GM21367 (cell line): ENCODE results near the gene EEFSEC.

Experiments
- ATAC-seq: cut with Tn5 transposase; IDR thresholded peaks from one replicate; pipeline ENCODE4 v1.9.1; 2021; ENCODE audit not compliant: unreplicated experiment

EEFSEC gene

DNA sequence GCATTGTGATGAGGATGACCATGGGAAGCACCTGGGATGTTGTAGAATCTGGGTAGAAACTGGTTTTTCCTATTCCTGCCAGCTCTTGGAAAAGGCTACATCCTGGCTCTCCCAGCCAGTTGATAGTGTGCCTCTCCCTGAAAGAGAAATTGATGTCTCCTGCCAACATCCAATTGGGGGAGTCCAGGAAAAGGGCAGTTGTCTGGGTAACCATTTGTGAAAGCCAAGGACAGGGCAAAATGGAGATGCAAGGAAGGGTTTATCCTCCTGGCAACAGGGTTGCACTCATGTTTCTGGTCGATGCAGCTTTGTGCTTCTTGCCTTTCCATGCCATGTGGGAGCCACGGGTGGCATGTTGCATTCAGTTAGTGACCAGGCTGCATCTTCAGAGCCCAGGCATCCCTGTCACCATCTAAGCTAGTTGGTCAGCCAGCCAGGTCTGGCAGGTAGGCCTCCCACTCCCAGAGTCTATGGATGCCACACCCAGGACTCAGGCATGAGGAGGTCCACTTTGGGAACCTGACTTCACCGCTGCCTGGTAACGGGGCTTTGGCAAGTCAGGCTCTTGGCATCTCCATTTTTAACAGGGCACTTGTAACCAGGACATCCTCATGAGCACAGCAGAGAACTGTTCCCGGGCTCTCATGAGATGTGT is 159.9 kb downstream of the EEFSEC start:
- ATAC-seq = no peak

GRCh38 chr3:128313935-128314334 is 160.7 kb downstream of the EEFSEC start:
- no peak for ATAC-seq

DNA sequence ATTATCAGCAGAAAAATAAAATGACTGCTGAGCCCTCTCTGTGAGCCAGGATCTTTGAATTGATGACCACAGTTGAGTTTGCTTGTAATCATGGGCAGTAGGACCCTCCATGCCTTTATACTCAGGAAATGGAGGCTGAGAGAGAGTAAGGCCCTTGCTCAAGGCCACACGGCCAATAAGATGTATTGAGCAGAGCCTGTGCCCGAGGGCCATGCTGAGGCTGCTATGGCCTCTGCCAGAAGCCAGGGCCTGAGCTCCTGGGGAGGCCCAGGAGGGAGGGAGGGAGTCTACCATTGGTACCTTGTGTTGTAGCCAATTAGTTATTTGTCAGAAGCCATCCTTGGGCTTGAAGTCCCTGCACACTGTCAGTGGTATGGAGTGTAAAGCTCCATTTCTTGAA is 162.0 kb downstream of the EEFSEC start:
- no peak for ATAC-seq

GRCh38 chr3:128316481-128316891 is 163.2 kb downstream of the EEFSEC start:
- no peak for ATAC-seq

- ATAC-seq = no peak
Measured at GRCh38 chr3:128317101-128317697, 163.9 kb downstream of the EEFSEC start.

DNA sequence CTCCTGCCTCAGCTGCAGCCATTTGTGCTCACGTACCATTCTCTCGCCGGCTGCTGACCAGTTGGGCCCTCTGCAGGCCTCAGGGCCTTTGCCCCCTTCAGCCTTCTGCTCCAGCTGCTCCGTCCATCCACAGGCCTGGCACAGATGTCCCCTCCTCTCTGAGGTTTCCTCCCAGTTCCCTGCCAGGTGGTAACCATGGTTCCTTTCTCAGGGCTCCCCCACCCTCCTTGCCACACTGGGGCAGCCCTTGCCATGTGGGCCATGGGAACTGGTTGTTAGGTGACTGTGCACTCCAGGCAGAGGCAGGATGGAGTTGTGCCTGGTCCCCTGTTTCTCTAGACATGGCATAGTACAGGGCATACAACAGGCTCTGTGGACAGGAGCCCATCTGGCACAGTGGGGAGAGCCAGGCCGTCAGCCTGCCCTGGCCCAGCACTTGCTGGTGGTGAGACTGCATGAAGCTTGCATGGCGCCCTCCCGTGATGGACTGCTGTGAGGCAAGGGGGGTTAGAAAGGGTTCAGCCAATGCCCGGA is 164.5 kb downstream of the EEFSEC start:
- no peak for ATAC-seq

DNA sequence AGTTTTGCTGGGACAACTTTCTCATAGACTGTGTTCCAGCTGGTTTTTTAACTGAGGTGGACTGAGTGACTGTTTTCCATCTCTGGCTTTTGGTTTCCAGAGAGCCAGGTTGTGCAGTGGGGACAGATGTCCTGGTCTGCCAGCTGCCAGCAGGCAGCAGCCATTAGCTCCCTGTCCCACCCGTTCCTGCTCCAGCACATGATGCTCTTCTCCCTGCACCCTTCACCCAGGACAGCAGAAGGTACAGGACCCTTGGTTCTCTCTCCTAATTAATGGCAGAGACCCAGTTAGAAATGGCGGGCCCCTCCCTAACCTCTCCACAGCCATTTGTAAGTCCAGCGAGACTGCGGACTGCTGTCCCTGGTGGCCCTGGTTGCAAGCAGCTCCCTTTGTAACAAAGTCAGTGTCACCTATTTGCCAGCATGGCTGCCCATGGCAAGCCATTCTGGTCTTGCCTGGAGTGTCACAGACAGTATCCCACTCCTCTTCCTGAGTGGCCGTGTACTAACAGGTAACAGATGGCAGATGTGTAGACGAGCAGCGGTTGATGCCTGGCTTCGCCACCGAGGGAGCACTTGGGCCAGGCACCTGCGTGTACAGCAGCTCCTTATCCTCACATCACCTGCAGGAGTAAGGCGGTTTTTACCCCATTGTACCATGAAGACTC is 165.1 kb downstream of the EEFSEC start:
- ATAC-seq = no peak

DNA sequence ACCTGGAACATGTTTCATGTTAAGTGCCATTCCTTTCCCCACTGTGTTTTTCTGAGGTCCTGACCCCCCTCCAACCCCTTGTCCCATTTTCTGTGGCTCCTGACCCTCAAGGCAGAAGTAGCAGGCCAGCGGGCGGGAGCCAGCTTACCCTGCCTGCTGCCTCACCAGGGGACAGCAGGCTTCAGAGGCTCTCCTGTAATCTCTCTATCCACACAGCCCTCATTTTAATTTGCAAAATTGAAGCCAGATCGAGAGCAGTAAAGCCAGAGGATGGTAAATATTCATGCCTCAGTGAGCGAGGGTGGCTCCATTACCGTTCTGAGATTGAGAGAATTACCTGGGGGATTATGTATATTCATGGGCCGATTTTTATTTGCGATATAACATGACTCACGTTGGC is 165.8 kb downstream of the EEFSEC start:
- no peak for ATAC-seq

DNA sequence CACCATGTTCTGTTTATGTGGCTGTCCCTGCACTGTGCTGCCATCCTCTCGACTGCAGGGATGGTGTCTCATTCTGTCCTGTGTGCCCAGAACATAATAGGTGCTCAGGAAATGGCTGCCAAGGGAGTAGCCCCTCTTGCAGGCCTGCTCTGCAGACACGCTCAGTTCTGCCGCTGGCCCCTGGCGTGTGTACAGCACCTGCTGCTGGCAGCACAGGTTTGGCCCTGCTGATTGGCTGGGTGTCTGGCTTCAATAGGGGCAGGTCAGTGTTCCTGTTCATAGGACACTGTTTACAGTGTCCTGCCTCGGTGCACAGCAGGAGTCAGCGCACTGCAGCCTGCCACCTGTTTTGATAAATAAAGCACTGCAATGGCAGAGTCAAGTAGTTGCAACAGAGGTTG is 166.5 kb downstream of the EEFSEC start:
- no peak for ATAC-seq

DNA sequence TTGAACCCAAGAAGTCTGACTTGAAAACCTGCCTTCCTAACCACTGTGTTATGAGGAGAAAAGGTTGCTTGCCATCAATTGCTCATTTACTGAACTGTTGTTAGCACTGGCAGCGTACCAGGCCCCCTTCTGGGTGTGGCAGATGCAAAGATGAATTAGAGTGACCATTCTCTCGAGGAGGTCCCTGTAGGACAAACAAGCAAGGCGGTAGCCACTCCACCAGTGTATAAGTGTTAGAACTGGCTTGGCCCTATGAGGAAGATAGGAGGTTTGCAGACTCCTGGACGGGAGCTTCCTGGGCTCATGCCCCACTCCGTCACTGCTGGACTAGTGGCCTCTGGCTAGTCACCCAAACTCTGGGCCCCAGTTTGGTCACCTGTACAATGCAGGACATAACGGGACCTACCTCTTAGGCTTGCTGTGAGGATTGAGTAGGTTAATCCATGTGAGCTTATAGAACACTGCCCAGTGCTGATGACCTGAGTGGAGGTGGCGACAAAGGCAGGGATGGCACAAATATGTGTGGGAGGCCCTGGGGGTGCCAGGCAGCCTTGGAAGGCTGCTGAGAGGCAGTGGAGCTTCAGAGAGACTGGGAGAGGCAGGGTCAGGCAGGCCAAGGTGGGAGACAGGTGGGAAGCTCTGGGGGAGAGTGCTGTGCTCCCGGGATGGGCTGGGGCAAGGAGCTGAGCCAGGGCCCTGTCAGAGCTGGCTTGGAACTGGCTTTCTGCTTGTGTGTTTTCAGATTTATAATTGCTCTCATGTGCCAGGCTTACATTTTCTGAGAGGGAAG is 167.5 kb downstream of the EEFSEC start:
- ATAC-seq = no peak

DNA sequence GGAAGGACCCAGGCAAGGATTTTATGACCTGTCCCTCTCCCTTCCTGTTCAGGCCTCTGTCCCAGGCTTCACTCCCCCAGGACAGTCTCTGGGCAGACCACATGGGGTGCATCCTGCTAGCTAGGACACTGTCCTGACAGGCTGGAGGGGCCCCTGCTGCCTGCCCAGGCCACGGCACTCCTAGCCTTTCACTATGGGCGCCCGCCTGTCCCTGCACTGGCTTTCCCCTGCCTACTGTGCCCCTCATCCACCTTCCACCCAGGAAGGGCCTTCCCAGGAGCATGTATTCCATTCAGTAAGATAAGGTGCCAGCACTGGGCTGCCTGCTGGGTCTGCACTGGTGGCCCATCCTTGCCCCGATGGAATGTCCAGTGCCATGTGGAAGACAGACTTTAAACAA is 168.1 kb downstream of the EEFSEC start:
- ATAC-seq = no peak

GRCh38 chr3:128322030-128323022 is 169.0 kb downstream of the EEFSEC start:
- ATAC-seq = no peak

DNA sequence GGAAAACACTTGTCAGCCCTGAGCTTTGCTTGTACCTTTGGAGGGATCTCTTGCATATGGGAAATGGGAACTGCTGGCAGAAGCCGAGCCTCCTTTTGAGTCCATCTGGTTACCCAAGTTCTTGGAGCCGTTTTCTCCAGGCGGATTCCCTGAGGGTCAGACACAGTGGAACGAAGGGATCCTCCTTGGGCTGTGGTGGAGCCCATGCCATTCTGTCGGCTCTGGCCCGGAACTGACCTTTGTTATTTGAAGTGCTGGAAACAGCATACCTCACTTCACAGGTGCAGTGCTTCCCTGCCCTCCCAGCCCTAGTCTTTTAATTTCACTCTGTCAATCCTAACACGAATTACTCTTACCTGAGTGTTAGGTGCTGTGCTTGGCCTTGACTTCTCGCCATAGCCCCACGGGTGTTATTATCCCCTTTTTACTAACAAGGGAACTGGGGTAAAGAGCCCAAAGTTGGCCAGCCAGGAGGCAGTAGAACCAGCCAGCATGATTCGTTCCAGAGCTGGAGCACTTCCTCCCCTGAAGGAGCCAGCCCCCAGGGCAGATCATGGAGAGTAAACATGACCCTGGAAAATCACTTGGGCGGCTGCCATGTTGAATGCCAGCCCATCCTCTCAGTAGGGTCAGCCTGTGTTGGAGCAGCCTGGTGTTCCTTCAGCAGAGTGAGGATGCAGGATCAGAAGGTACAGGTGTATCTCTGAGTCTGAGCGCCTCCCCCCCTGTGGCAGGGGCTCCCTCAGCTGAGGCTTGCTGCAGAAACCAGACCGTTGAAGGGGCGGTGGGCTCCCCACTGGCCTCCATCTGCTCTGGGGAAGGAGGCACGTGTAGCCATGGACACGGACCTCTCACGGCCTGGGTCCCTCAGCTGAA is 170.2 kb downstream of the EEFSEC start:
- no peak for ATAC-seq

- ATAC-seq = no peak
Measured at GRCh38 chr3:128324911-128325592, 171.8 kb downstream of the EEFSEC start.

- ATAC-seq = no peak
Measured at GRCh38 chr3:128326051-128326823, 173.0 kb downstream of the EEFSEC start.

DNA sequence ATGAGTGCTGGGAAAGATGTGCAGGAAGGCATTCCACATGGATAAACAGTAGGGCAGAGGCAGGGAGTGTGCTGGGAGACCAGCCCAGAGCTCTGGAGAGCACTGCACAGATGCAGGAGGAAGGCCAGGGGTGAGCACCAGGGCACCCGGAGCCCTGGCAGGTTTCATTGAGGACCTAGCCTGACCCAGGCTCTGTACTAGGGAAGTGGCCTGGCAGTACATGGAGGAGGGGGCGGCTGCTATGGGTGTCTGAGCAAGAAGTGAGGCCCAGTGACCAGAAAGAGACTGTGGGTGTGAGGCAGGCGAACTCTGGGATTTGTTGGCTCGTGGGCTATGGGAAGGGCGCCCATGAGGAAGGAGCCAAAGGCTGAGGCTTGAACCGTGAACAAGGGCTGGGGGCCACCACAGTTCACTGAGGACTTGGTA is 174.3 kb downstream of the EEFSEC start:
- no peak for ATAC-seq

- ATAC-seq = no peak
Measured at GRCh38 chr3:128328546-128329458, 175.5 kb downstream of the EEFSEC start.
